ENCODE results near the gene CTDP1. TPM values are rescaled to one million over a fixed set of nuclear protein-coding genes. Genes with fewer than 3 reads are reported as not detected.

Gene CTDP1
- total RNA-seq, 1 experiment from 2014 or later, result 24.9 TPM

DNA sequence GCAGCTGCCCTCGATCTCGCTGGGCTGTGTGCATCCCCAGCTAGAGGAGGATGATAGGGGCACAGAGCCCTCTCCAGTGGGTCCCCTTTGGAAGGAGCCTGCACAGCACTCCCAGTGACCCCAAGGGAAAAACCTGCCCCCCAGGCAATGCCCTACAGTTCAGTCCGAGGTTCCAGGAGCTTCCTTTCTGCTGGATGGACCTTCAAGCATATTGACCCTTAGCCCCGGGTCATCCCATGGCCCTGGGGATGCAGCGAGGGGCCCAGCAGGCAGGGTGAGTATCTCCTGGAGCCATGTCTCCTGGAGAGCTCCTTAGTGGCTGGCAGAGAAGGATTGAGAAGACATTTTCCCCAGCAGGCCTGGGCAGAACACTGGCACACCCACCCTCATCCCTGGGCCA is 45.4 kb upstream of the CTDP1 start (continued):
- TF ChIP-seq, protein P1, sequence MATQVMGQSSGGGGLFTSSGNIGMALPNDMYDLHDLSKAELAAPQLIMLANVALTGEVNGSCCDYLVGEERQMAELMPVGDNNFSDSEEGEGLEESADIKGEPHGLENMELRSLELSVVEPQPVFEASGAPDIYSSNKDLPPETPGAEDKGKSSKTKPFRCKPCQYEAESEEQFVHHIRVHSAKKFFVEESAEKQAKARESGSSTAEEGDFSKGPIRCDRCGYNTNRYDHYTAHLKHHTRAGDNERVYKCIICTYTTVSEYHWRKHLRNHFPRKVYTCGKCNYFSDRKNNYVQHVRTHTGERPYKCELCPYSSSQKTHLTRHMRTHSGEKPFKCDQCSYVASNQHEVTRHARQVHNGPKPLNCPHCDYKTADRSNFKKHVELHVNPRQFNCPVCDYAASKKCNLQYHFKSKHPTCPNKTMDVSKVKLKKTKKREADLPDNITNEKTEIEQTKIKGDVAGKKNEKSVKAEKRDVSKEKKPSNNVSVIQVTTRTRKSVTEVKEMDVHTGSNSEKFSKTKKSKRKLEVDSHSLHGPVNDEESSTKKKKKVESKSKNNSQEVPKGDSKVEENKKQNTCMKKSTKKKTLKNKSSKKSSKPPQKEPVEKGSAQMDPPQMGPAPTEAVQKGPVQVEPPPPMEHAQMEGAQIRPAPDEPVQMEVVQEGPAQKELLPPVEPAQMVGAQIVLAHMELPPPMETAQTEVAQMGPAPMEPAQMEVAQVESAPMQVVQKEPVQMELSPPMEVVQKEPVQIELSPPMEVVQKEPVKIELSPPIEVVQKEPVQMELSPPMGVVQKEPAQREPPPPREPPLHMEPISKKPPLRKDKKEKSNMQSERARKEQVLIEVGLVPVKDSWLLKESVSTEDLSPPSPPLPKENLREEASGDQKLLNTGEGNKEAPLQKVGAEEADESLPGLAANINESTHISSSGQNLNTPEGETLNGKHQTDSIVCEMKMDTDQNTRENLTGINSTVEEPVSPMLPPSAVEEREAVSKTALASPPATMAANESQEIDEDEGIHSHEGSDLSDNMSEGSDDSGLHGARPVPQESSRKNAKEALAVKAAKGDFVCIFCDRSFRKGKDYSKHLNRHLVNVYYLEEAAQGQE (IDR thresholded peaks at IDR 0.05; ENCODE audit: low read depth), result no peak
- TF ChIP-seq EGR1 (IDR thresholded peaks at IDR 0.05; ENCODE audit: low read depth) (no peak), POLR2A (IDR thresholded peaks at IDR 0.05; ENCODE audit: borderline replicate concordance, extremely low read depth, insufficient read depth, insufficient read length) (no peak)
- TF ChIP-seq, protein P2, sequence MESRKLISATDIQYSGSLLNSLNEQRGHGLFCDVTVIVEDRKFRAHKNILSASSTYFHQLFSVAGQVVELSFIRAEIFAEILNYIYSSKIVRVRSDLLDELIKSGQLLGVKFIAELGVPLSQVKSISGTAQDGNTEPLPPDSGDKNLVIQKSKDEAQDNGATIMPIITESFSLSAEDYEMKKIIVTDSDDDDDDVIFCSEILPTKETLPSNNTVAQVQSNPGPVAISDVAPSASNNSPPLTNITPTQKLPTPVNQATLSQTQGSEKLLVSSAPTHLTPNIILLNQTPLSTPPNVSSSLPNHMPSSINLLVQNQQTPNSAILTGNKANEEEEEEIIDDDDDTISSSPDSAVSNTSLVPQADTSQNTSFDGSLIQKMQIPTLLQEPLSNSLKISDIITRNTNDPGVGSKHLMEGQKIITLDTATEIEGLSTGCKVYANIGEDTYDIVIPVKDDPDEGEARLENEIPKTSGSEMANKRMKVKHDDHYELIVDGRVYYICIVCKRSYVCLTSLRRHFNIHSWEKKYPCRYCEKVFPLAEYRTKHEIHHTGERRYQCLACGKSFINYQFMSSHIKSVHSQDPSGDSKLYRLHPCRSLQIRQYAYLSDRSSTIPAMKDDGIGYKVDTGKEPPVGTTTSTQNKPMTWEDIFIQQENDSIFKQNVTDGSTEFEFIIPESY (IDR thresholded peaks at IDR 0.05; ENCODE audit: extremely low read depth, insufficient replicate concordance, low read length), result no peak

- Histone ChIP-seq H4K20me1 (ENCODE audit: insufficient read depth) (no peaks in the 10 kb centered on the region), H3K9me2 (ENCODE audit: insufficient read depth) (no peaks in the 10 kb centered on the region), H3K27ac (ENCODE audit: low read depth, low read length) (no peak overlapping the region), H3K9me3 (ENCODE audit: control insufficient read depth in 1 of 2, insufficient read depth in 1 of 2, low read depth in 1 of 2, low read length in 2 of 2) (no peaks in the 10 kb centered on the region; a peak in 1 of 4 replicates), H3K4me3 (replicated peaks in 1 of 2; ENCODE audit: low read depth in 1 of 2, low read length in 2 of 2) (no peak overlapping the region), H3K27me3 (ENCODE audit: insufficient read depth, low read length) (peaks cover 2% of the 10 kb centered on the region; the same call in 1 of the 2 replicates), H3K4me1 (ENCODE audit: control insufficient read depth in 1 of 2, insufficient read depth in 2 of 2, low read length in 2 of 2) (no peaks in the 10 kb centered on the region), H3K36me3 (ENCODE audit: control insufficient read depth in 1 of 2, insufficient read depth in 2 of 2, low read length in 2 of 2) (no peaks in the 10 kb centered on the region), H3K9ac (ENCODE audit: low read length) (no peak overlapping the region), H3K4me2 (ENCODE audit: low read length) (no peak overlapping the region), H3K79me2 (ENCODE audit: insufficient read depth, low read length) (no peaks in the 10 kb centered on the region), H2AFZ (ENCODE audit: low read depth, low read length, poor library complexity, severe bottlenecking) (no peak overlapping the region)
- RAD21 ChIA-PET (ENCODE audit: low non-redundant PET in 1 of 2, low total read pairs in 2 of 2, uncharacterized antibody in 2 of 2, unreplicated experiment in 2 of 2), result no interaction called here
- DNase-seq (ENCODE audit: low read depth, low spot score) (no peak), ATAC-seq (no peak)
- TF ChIP-seq SP1 (IDR thresholded peaks at IDR 0.05; ENCODE audit: low read depth) (no peak), FOSL1 (IDR thresholded peaks at IDR 0.05; ENCODE audit: low read depth) (no peak)
- intact Hi-C loops (cut with micrococcal nuclease), result no loop called here
- no TSS peak for BruUV-seq (replicated peaks)
- CTCF ChIA-PET, result no interaction called here
- POLR2A ChIA-PET, result no interaction called here
Observed at GRCh38 chr18:79634593-79635426, 44.8 kb upstream of the CTDP1 start.
